ENCODE results near the gene PDLIM7.

GRCh38 chr5:177472460-177473442, 24.7 kb downstream of the PDLIM7 start:
- TF ChIP-seq CTCF (conservative IDR thresholded peaks at IDR 0.05; ENCODE audit: low read depth in 2 of 2) (no peak), EZH2phosphoT487 (IDR thresholded peaks at IDR 0.05; ENCODE audit: unreplicated experiment) (no peak), POLR2AphosphoS5 (IDR thresholded peaks at IDR 0.05; ENCODE audit: low read depth) (peak; percentile 49), REST (IDR thresholded peaks at IDR 0.05; ENCODE audit: unreplicated experiment) (no peak), EZH2 (IDR thresholded peaks at IDR 0.05; ENCODE audit: low read depth, unreplicated experiment) (no peak), CREB1 (CRISPR knock-in tag; IDR thresholded peaks at IDR 0.05; ENCODE audit: low read depth) (no peak), ZNF331 (CRISPR knock-in tag; IDR thresholded peaks at IDR 0.05; ENCODE audit: low read depth) (no peak), ETS1 (IDR thresholded peaks at IDR 0.05) (no peak), STAT1 (IDR thresholded peaks at IDR 0.05; ENCODE audit: unreplicated experiment) (no peak), JUNB (IDR thresholded peaks at IDR 0.05; ENCODE audit: unreplicated experiment) (no peak), ZNF114 (CRISPR knock-in tag; IDR thresholded peaks at IDR 0.05) (no peak), ZNF462 (CRISPR knock-in tag; IDR thresholded peaks at IDR 0.05) (no peak)
